GM12878 (cell line): ENCODE data around the gene PTP4A1. TPM values are rescaled to one million over a fixed set of nuclear protein-coding genes. Genes with fewer than 3 reads are reported as not detected.

ENCODE experiments used
- BACH1 ChIP-seq: fragments of 450-650 bp; IDR thresholded peaks from 2 replicates; pipeline ENCODE4 v1.6.1; 2017; ENCODE audit warnings: mild to moderate bottlenecking, borderline replicate concordance
- CHD1 ChIP-seq: IDR thresholded peaks from 2 replicates; pipeline ENCODE4 v1.6.1; 2012; ENCODE audit warnings: low read depth, low read length, improper control_type of control experiment
- CTCF ChIP-seq, 3 experiments: IDR thresholded peaks in 2 of 3; conservative IDR thresholded peaks in 1 of 3; 2 replicates each; pipeline ENCODE4 v1.5.1; 2011; ENCODE audit warnings: low read depth in 3 of 3, low read length in 3 of 3, mild to moderate bottlenecking in 3 of 3, control low read depth in 2 of 3, moderate library complexity in 2 of 3, inconsistent platforms in 1 of 3, mixed read lengths in 1 of 3; ENCODE audit not compliant: control insufficient read depth in 2 of 3, insufficient read depth in 1 of 3; ENCODE audit errors: extremely low read depth in 1 of 3
- E2F8 ChIP-seq: fragments of 450-650 bp; IDR thresholded peaks from 2 replicates; pipeline ENCODE4 v1.6.1; 2018; ENCODE audit warnings: mild to moderate bottlenecking, low read depth, moderate library complexity; ENCODE audit not compliant: partially characterized antibody
- E4F1 ChIP-seq: fragments of 450-650 bp; IDR thresholded peaks from 2 replicates; pipeline ENCODE4 v1.6.1; 2018; ENCODE audit warnings: borderline replicate concordance, mild to moderate bottlenecking; ENCODE audit not compliant: partially characterized antibody
- EED ChIP-seq: sonication (generic); IDR thresholded peaks from 2 replicates; pipeline ENCODE4 v1.6.1; 2016; ENCODE audit warnings: antibody characterized with exemption, low read depth
- FOXM1 ChIP-seq: IDR thresholded peaks from 2 replicates; pipeline ENCODE4 v1.6.1; 2012; ENCODE audit warnings: low read depth, mild to moderate bottlenecking, inconsistent platforms, low read length, moderate library complexity
- MEF2A ChIP-seq: IDR thresholded peaks from 2 replicates; pipeline ENCODE4 v1.6.1; 2011; ENCODE audit warnings: low read depth, mild to moderate bottlenecking, low read length, moderate library complexity; ENCODE audit not compliant: insufficient read depth
- MYC ChIP-seq: IDR thresholded peaks from 2 replicates; pipeline ENCODE4 v1.6.1; 2011; ENCODE audit warnings: mild to moderate bottlenecking, low read length, moderate library complexity, inconsistent platforms; ENCODE audit not compliant: insufficient read depth, insufficient replicate concordance, insufficient read length, severe bottlenecking
- PAX8 ChIP-seq: fragments of 450-650 bp; IDR thresholded peaks from 2 replicates; pipeline ENCODE4 v1.6.1; 2017; ENCODE audit warnings: mild to moderate bottlenecking, moderate library complexity
- POU2F2 ChIP-seq: IDR thresholded peaks from 3 replicates; pipeline ENCODE4 v1.6.1; 2011; ENCODE audit warnings: low read depth, mild to moderate bottlenecking, low read length, borderline replicate concordance
- RUNX3 ChIP-seq: IDR thresholded peaks from 2 replicates; pipeline ENCODE4 v1.6.1; 2012; ENCODE audit warnings: low read length, inconsistent platforms
- polyA plus RNA-seq, 11 experiments: library from polyadenylated mRNA; depleted of rRNA in 4 of 11; unstranded in 6 of 11; stranded (reverse) in 5 of 11; fragments of >200 nt; fragmentation: Nextera tagmentation in 4 of 11; fragmentation: Illumina TruSeq in 1 of 11; extraction: Ambion mirVana in 4 of 11; extraction: Trizol in 1 of 11; gene quantifications; 1 replicate in 1 of 11; 2 replicates in 10 of 11; pipeline versions ENCODE4 v1.2.1 to v1.2.3, GENCODE V29; 2011 to 2016; ENCODE audit warnings: inconsistent platforms in 2 of 11, missing spikeins in 2 of 11, low read depth in 1 of 11
- total RNA-seq, 4 experiments: library from RNA; depleted of rRNA in 3 of 4; stranded (reverse); fragments of >200 nt in 3 of 4; fragmentation: Illumina TruSeq in 1 of 4; extraction: Trizol in 1 of 4; gene quantifications; 2 replicates each; pipeline versions ENCODE4 v1.2.1 to v1.2.3, GENCODE V29; 2013 to 2021
- TF ChIP-seq, protein P1 (sequence below): fragments of 450-650 bp; IDR thresholded peaks from 2 replicates; pipeline ENCODE4 v1.6.1; 2017; ENCODE audit warnings: mild to moderate bottlenecking, moderate library complexity
- TF ChIP-seq, protein P2 (sequence below): IDR thresholded peaks from 2 replicates; pipeline ENCODE4 v1.6.1; 2012; ENCODE audit warnings: low read length, inconsistent platforms

The PTP4A1 gene
- total and polyA plus RNA-seq, 10 of the 15 experiments (the other 5 are each of a cell fraction or from before 2014, with no cell fraction given) = 8.5 to 190 (median 46.4) TPM; not detected in 2

DNA sequence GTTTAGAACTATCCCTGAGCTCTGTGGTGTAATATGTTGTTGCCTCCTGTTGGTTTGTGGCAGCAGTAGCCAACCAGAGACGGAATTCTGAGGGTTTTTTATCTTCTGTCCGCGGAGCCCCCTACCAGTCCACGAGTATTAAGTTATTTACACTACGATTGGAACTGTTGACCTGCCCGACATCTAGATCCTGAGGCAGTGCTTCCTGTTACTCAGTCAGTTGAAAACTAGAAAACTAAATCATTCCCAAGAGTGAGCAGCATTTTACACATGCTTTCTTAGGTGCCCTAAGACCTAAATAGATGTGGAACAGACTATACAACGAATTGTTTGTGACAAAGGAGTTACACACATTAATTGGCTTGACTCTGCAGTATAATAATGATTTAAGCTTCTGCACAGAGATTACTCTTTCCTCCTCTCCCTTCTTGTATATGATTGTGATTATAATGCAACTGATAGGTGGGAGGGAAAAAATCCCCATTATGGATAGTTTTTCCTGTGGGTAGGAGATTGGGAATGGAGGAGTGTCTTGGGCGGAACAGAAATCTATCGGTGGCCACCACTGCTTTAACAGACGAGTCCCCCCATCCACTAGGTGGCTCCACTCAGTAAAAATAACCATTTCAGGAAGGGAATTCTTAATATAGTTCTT lies 1.7 kb downstream of the PTP4A1 start (continued):
- TF ChIP-seq CTCF (IDR thresholded peaks at IDR 0.05 in 2 of 3, conservative IDR thresholded peaks at IDR 0.05 in 1 of 3; ENCODE audit: control insufficient read depth in 2 of 3, extremely low read depth in 1 of 3, insufficient read depth in 1 of 3, low read depth in 3 of 3, low read length in 3 of 3) (peak; percentile 66 to 72 (median 70); a peak in 5 of 6 replicates), E2F8 (no peak), CHD1 (no peak), RUNX3 (no peak; the same call in none of the 2 replicates), BACH1 (no peak), MYC (no peak), PAX8 (no peak), E4F1 (no peak), EED (no peak), MEF2A (0 out of 2 replicates have a peak, but pooled peaks have one; percentile 54), POU2F2 (no peak), FOXM1 (0 out of 2 replicates have a peak, but pooled peaks have one; percentile 8)
- TF ChIP-seq, protein P1, sequence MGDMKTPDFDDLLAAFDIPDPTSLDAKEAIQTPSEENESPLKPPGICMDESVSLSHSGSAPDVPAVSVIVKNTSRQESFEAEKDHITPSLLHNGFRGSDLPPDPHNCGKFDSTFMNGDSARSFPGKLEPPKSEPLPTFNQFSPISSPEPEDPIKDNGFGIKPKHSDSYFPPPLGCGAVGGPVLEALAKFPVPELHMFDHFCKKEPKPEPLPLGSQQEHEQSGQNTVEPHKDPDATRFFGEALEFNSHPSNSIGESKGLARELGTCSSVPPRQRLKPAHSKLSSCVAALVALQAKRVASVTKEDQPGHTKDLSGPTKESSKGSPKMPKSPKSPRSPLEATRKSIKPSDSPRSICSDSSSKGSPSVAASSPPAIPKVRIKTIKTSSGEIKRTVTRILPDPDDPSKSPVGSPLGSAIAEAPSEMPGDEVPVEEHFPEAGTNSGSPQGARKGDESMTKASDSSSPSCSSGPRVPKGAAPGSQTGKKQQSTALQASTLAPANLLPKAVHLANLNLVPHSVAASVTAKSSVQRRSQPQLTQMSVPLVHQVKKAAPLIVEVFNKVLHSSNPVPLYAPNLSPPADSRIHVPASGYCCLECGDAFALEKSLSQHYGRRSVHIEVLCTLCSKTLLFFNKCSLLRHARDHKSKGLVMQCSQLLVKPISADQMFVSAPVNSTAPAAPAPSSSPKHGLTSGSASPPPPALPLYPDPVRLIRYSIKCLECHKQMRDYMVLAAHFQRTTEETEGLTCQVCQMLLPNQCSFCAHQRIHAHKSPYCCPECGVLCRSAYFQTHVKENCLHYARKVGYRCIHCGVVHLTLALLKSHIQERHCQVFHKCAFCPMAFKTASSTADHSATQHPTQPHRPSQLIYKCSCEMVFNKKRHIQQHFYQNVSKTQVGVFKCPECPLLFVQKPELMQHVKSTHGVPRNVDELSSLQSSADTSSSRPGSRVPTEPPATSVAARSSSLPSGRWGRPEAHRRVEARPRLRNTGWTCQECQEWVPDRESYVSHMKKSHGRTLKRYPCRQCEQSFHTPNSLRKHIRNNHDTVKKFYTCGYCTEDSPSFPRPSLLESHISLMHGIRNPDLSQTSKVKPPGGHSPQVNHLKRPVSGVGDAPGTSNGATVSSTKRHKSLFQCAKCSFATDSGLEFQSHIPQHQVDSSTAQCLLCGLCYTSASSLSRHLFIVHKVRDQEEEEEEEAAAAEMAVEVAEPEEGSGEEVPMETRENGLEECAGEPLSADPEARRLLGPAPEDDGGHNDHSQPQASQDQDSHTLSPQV = no peak
- TF ChIP-seq, protein P2, sequence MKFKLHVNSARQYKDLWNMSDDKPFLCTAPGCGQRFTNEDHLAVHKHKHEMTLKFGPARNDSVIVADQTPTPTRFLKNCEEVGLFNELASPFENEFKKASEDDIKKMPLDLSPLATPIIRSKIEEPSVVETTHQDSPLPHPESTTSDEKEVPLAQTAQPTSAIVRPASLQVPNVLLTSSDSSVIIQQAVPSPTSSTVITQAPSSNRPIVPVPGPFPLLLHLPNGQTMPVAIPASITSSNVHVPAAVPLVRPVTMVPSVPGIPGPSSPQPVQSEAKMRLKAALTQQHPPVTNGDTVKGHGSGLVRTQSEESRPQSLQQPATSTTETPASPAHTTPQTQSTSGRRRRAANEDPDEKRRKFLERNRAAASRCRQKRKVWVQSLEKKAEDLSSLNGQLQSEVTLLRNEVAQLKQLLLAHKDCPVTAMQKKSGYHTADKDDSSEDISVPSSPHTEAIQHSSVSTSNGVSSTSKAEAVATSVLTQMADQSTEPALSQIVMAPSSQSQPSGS = no peak
